Activated T-cell treated with anti-CD3 and anti-CD28 coated beads, Interleukin-2, amount 50 U/mL, for 72 hours (primary cell): ENCODE measurements around the gene FLNA. TPM values are rescaled to one million over a fixed set of nuclear protein-coding genes. Genes with fewer than 3 reads are reported as not detected.
"Not testable (repeated sequence)": the region's sequence is repeated elsewhere in the genome, so short reads cannot be mapped to it uniquely, and the experiment has no call there.

Experiments used
- ATAC-seq, 2 donors: fragments of 150-1000 bp; cut with Tn5 transposase; replicated peaks in 1 of 2; 2 replicates each; pipeline ENCODE4 v1.10.0; 2021; ENCODE audit warnings: moderate library complexity in 2 of 2, mild to moderate bottlenecking in 1 of 2
- DNase-seq, 2 donors: peaks; one replicate each; pipeline ENCODE4 v3.0.0; 2021 to 2022; ENCODE audit warnings: mixed read lengths in 1 of 2
- H3K27ac Mint-ChIP-seq: one replicate; pipeline ENCODE4 v1.8.0; 2022; ENCODE audit warnings: mild to moderate bottlenecking, moderate library complexity, mixed read lengths
- H3K27me3 Mint-ChIP-seq: one replicate; pipeline ENCODE4 v1.8.0; 2022; ENCODE audit warnings: low read depth, mixed read lengths
- H3K36me3 Mint-ChIP-seq, 2 donors: one replicate each; pipeline ENCODE4 v1.8.0; 2022; ENCODE audit warnings: mixed read lengths in 2 of 2, mild to moderate bottlenecking in 1 of 2; ENCODE audit not compliant: insufficient read depth in 2 of 2
- H3K4me1 Mint-ChIP-seq: one replicate; pipeline ENCODE4 v1.8.0; 2022; ENCODE audit warnings: low read depth, mixed read lengths
- H3K4me3 Mint-ChIP-seq, 2 donors: one replicate each; pipeline ENCODE4 v1.8.0; 2022; ENCODE audit warnings: mild to moderate bottlenecking in 2 of 2, mixed read lengths in 2 of 2, moderate library complexity in 2 of 2
- H3K9me3 Mint-ChIP-seq, 2 donors: one replicate each; pipeline ENCODE4 v1.8.0; 2022; ENCODE audit warnings: mixed read lengths in 2 of 2
- total RNA-seq, 2 donors: library from RNA; stranded (reverse); gene quantifications; one replicate each; pipeline ENCODE4 v1.2.3, GENCODE V29; 2022

Gene FLNA
- total RNA-seq, 2 donors from 2014 or later, result 755 to 777 TPM

GRCh38 chrX:154305541-154306205 is 68.8 kb downstream of the FLNA start:
- H3K9me3 Mint-ChIP-seq, result no peaks in the 10 kb centered on the region

GRCh38 chrX:154304846-154305245 is 69.6 kb downstream of the FLNA start:
- no peak overlapping the region for H3K27ac Mint-ChIP-seq
- no peaks in the 10 kb centered on the region for H3K9me3 Mint-ChIP-seq
- DNase-seq (no peak), ATAC-seq (no peak)
- no peaks in the 10 kb centered on the region for H3K36me3 Mint-ChIP-seq
- peaks cover 16% of the 10 kb centered on the region for H3K27me3 Mint-ChIP-seq
- H3K4me1 Mint-ChIP-seq, result peaks cover 15% of the 10 kb centered on the region
- no peak overlapping the region for H3K4me3 Mint-ChIP-seq

More at GRCh38 chrX:154305541-154306205, 68.8 kb downstream of the FLNA start:
- Mint-ChIP-seq H3K27ac (no peak overlapping the region), H3K27me3 (peaks cover 16% of the 10 kb centered on the region), H3K4me3 (no peak overlapping the region), H3K4me1 (peaks cover 16% of the 10 kb centered on the region), H3K36me3 (no peaks in the 10 kb centered on the region)
- no peak for DNase-seq
- no peak for ATAC-seq

- no peaks in the 10 kb centered on the region for H3K36me3 Mint-ChIP-seq
- DNase-seq (no peak), ATAC-seq (no peak)
- no peaks in the 10 kb centered on the region for H3K9me3 Mint-ChIP-seq
- peaks cover 9% of the 10 kb centered on the region for H3K4me1 Mint-ChIP-seq
- no peak overlapping the region for H3K27ac Mint-ChIP-seq
- H3K27me3 Mint-ChIP-seq, result peaks cover 16% of the 10 kb centered on the region
- no peak overlapping the region for H3K4me3 Mint-ChIP-seq
Measured at GRCh38 chrX:154303476-154303875, 71.0 kb downstream of the FLNA start.

GRCh38 chrX:154302998-154303397 is 71.4 kb downstream of the FLNA start:
- not testable (repeated sequence) for H3K4me3 Mint-ChIP-seq, H3K4me1 Mint-ChIP-seq, H3K9me3 Mint-ChIP-seq, DNase-seq, ATAC-seq, H3K27ac Mint-ChIP-seq, H3K36me3 Mint-ChIP-seq
- peaks cover 16% of the 10 kb centered on the region for H3K27me3 Mint-ChIP-seq

- DNase-seq, result no peak
- Mint-ChIP-seq H3K27ac (no peak overlapping the region), H3K27me3 (peaks cover 11% of the 10 kb centered on the region), H3K4me3 (no peak overlapping the region), H3K36me3 (no peaks in the 10 kb centered on the region), H3K9me3 (no peaks in the 10 kb centered on the region), H3K4me1 (no peaks in the 10 kb centered on the region)
- no peak for ATAC-seq
Measured at GRCh38 chrX:154300816-154301215, 73.6 kb downstream of the FLNA start.

Other genes starting within 250 kb of the FLNA start
- not detected for gene OPN1LW, start 230.4 kb downstream of the FLNA start, total RNA-seq
- gene OPN1MW, start 192.0 kb downstream of the FLNA start, total RNA-seq, result not detected
- gene OPN1MW2, start 154.9 kb downstream of the FLNA start, total RNA-seq, result not detected
- gene OPN1MW3, start 117.1 kb downstream of the FLNA start, total RNA-seq, result not detected
- gene TEX28, start 79.5 kb downstream of the FLNA start, total RNA-seq, result not detected
- gene TKTL1, start 78.8 kb downstream of the FLNA start, total RNA-seq, result under 1 TPM; 0.65 to 0.74 TPM
- gene EMD, start 4.7 kb upstream of the FLNA start, total RNA-seq, result 10 to 100 TPM; 91.0 to 92.9 TPM
- 1,000 to 10,000 TPM; 3,958 to 4,635 TPM for gene RPL10, start 23.7 kb upstream of the FLNA start, total RNA-seq
- gene DNASE1L1, start 34.6 kb upstream of the FLNA start, total RNA-seq, result 10 to 100 TPM in 1 of 2 donors, 1 to 10 TPM in 1; 9.3 to 11.4 TPM
- gene TAFAZZIN, start 36.9 kb upstream of the FLNA start, total RNA-seq, result 100 to 1,000 TPM in 1 of 2 donors, 10 to 100 TPM in 1; 89.0 to 106 TPM
- 10 to 100 TPM; 37.0 to 38.7 TPM for gene ATP6AP1, start 54.0 kb upstream of the FLNA start, total RNA-seq
- gene GDI1, start 62.5 kb upstream of the FLNA start, total RNA-seq, result 100 to 1,000 TPM; 115 to 118 TPM
- 10 to 100 TPM; 49.6 to 56.6 TPM for gene FAM50A, start 69.5 kb upstream of the FLNA start, total RNA-seq
- 10 to 100 TPM; 39.4 to 42.9 TPM for gene PLXNA3, start 83.6 kb upstream of the FLNA start, total RNA-seq
- gene LAGE3, start 104.6 kb upstream of the FLNA start, total RNA-seq, result 10 to 100 TPM; 34.3 to 35.8 TPM
- 10 to 100 TPM; 45.0 to 53.5 TPM for gene UBL4A, start 112.0 kb upstream of the FLNA start, total RNA-seq
- gene SLC10A3, start 116.0 kb upstream of the FLNA start, total RNA-seq, result 10 to 100 TPM; 19.9 to 25.1 TPM
- gene FAM3A, start 141.6 kb upstream of the FLNA start, total RNA-seq, result 10 to 100 TPM; 31.2 to 32.9 TPM
- gene G6PD, start 172.2 kb upstream of the FLNA start, total RNA-seq, result 10 to 100 TPM; 46.9 to 47.3 TPM
- 10 to 100 TPM; 38.4 to 39.4 TPM for gene IKBKG, start 173.0 kb upstream of the FLNA start, total RNA-seq
- gene CTAG1A, start 210.5 kb upstream of the FLNA start, total RNA-seq, result not detected
- gene CTAG1B, start 244.6 kb upstream of the FLNA start, total RNA-seq, result not detected